Stimulated activated naive B cell treated with anti-CD40 and anti-IgM and Interleukin-4, amounts not matched to agents 10 μg/mL and 1 μg/mL and 100 μg/mL, for 72 hours (primary cell): ENCODE data around the gene PCED1B.
"Not testable (repeated sequence)": the region's sequence is repeated elsewhere in the genome, so short reads cannot be mapped to it uniquely, and the experiment has no call there.

Source experiments
- ATAC-seq, 2 donors: fragments of 150-1000 bp; cut with Tn5 transposase; replicated peaks; 2 replicates each; pipeline ENCODE4 v1.10.0; 2021; ENCODE audit warnings: moderate library complexity in 1 of 2
- DNase-seq: peaks from one replicate; pipeline ENCODE4 v3.0.0; 2021
- H3K27ac Mint-ChIP-seq: one replicate; pipeline ENCODE4 v1.8.0; 2022; ENCODE audit warnings: mild to moderate bottlenecking, mixed read lengths
- H3K27me3 Mint-ChIP-seq, 2 donors: one replicate each; pipeline ENCODE4 v1.8.0; 2022; ENCODE audit warnings: mixed read lengths in 2 of 2
- H3K36me3 Mint-ChIP-seq, 2 donors: one replicate each; pipeline ENCODE4 v1.8.0; 2022; ENCODE audit warnings: mixed read lengths in 2 of 2, mild to moderate bottlenecking in 1 of 2
- H3K4me1 Mint-ChIP-seq, 2 donors: one replicate each; pipeline ENCODE4 v1.8.0; 2022; ENCODE audit warnings: mixed read lengths in 2 of 2, mild to moderate bottlenecking in 1 of 2
- H3K4me3 Mint-ChIP-seq, 2 donors: one replicate each; pipeline ENCODE4 v1.8.0; 2022; ENCODE audit warnings: mild to moderate bottlenecking in 2 of 2, mixed read lengths in 2 of 2, moderate library complexity in 1 of 2
- H3K9me3 Mint-ChIP-seq, 2 donors: one replicate each; pipeline ENCODE4 v1.8.0; 2022; ENCODE audit warnings: mixed read lengths in 2 of 2, mild to moderate bottlenecking in 1 of 2

Gene PCED1B

GRCh38 chr12:47190905-47191304 lies 111.5 kb downstream of the PCED1B start:
- DNase-seq, result no peak
- Mint-ChIP-seq H3K27ac (peak overlapping the region; percentile 57), H3K4me3 (peak overlapping the region; percentile 5 to 61), H3K9me3 (peaks cover 3 to 6% of the 10 kb centered on the region in 2 donors), H3K27me3 (no peaks in the 10 kb centered on the region), H3K36me3 (peaks cover 30 to 36% of the 10 kb centered on the region in 2 donors), H3K4me1 (peaks cover 59 to 82% of the 10 kb centered on the region in 2 donors)
- ATAC-seq, result peak; percentile 65 to 68

DNA sequence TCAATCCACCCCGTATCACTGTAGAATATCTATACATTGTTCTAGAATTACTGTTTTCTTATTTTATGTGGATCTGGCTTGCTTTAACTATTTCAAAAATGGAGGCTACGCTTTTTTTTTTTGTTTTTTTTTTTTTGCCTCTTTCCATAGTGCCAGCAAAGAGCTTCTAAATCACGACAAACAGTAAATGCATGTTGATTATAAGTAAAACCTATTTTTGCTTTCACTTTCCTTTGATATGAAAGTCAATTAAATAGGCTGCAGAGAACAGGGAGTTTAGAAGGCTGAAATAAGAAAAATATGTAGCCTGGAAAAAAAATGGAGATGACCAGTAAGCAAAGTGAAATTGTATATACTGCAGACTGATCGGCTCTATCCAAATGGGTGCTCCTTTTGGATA lies 112.6 kb downstream of the PCED1B start:
- Mint-ChIP-seq H3K9me3 (peaks cover 3 to 6% of the 10 kb centered on the region in 2 donors), H3K36me3 (peaks cover 30 to 35% of the 10 kb centered on the region in 2 donors), H3K27ac (no peak overlapping the region), H3K27me3 (no peaks in the 10 kb centered on the region), H3K4me3 (peak overlapping the region in 1 of 2 donors; percentile 26), H3K4me1 (peaks cover 58 to 77% of the 10 kb centered on the region in 2 donors)
- ATAC-seq, result no peak
- DNase-seq, result no peak

- peaks cover 30% of the 10 kb centered on the region in 2 donors for H3K36me3 Mint-ChIP-seq
- peak overlapping the region in 1 of 2 donors; percentile 15 for H3K4me3 Mint-ChIP-seq
- peaks cover 52 to 74% of the 10 kb centered on the region in 2 donors for H3K4me1 Mint-ChIP-seq
- H3K27me3 Mint-ChIP-seq, result no peaks in the 10 kb centered on the region
- DNase-seq (no peak), ATAC-seq (no peak)
- peak overlapping the region; percentile 31 for H3K27ac Mint-ChIP-seq
- H3K9me3 Mint-ChIP-seq, result peaks cover 3 to 4% of the 10 kb centered on the region in 2 donors
Measured at GRCh38 chr12:47193066-47193465, 113.6 kb downstream of the PCED1B start.

GRCh38 chr12:47194501-47194900 lies 115.1 kb downstream of the PCED1B start:
- no peak for DNase-seq
- H3K4me1 Mint-ChIP-seq, result peaks cover 45 to 74% of the 10 kb centered on the region in 2 donors

DNA sequence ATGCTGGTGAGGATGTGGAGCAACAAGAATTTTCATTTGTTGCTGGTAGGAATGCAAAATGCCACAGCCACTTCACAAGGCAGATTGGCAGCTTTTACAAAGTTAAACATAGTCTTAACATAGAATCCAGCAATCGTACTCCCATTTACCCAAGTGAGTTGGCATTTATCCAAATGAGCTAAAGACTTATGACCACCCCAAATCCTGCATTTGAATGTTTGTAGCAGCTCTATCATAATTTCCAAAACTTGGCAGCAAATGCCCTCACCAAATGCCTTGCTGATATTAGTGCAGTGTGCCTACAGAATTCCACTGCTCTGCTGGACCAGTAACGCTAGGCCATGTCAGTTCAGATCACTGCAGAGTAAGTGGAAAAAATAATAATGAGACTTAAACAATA lies 121.0 kb downstream of the PCED1B start:
- Mint-ChIP-seq H3K4me3 (no peak overlapping the region), H3K36me3 (peaks cover 12 to 28% of the 10 kb centered on the region in 2 donors), H3K27ac (peak overlapping the region; percentile 20), H3K27me3 (no peaks in the 10 kb centered on the region), H3K9me3 (peaks cover 0 to 1% of the 10 kb centered on the region in 2 donors), H3K4me1 (peaks cover 14 to 57% of the 10 kb centered on the region in 2 donors)
- no peak for DNase-seq
- no peak for ATAC-seq

More at GRCh38 chr12:47194501-47194900, 115.1 kb downstream of the PCED1B start:
- peaks cover 3 to 4% of the 10 kb centered on the region in 2 donors for H3K9me3 Mint-ChIP-seq
- H3K36me3 Mint-ChIP-seq, result peaks cover 24 to 25% of the 10 kb centered on the region in 2 donors
- peak overlapping the region; percentile 65 for H3K27ac Mint-ChIP-seq
- H3K27me3 Mint-ChIP-seq, result no peaks in the 10 kb centered on the region
- H3K4me3 Mint-ChIP-seq, result no peak overlapping the region
- peak in 1 of 2 donors; percentile 48 for ATAC-seq

DNA sequence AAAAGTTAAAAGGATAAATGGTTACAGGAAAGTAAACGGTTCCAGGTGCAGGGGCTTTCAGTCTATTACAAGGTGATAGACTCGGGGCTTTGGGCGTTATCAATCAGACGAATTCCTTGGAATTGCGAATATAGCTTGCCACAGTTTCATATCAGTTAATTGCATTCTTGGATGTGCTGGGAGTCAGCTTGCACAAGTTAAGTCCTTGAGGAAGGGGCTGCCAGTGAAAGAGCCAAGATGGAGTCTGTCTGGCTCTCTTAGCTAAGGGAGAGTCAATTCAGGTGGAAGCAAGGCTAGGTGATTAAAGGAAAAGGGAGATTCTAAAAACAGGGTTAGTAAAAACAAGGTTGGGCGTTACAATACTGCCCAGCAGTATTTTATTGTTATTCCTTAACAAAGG lies 121.8 kb downstream of the PCED1B start:
- DNase-seq, H3K9me3 Mint-ChIP-seq, H3K4me3 Mint-ChIP-seq, H3K27me3 Mint-ChIP-seq, ATAC-seq: not testable (repeated sequence)
- Mint-ChIP-seq H3K27ac (peak overlapping the region; percentile 47), H3K36me3 (peaks cover 18 to 35% of the 10 kb centered on the region in 2 donors), H3K4me1 (peaks cover 18 to 64% of the 10 kb centered on the region in 2 donors)

GRCh38 chr12:47202176-47202575 lies 122.8 kb downstream of the PCED1B start:
- Mint-ChIP-seq H3K9me3 (peaks cover 0 to 4% of the 10 kb centered on the region in 2 donors), H3K36me3 (peaks cover 24 to 43% of the 10 kb centered on the region in 2 donors), H3K27me3 (no peaks in the 10 kb centered on the region), H3K4me1 (peaks cover 24 to 74% of the 10 kb centered on the region in 2 donors), H3K4me3 (no peak overlapping the region), H3K27ac (no peak overlapping the region)
- ATAC-seq, result no peak
- no peak for DNase-seq

- no peaks in the 10 kb centered on the region for H3K27me3 Mint-ChIP-seq
- peaks cover 32 to 57% of the 10 kb centered on the region in 2 donors for H3K36me3 Mint-ChIP-seq
- H3K4me3 Mint-ChIP-seq, result peak overlapping the region in 1 of 2 donors; percentile 1
- H3K4me1 Mint-ChIP-seq, result peaks cover 33 to 76% of the 10 kb centered on the region in 2 donors
- H3K9me3 Mint-ChIP-seq, result peaks cover 0 to 4% of the 10 kb centered on the region in 2 donors
- DNase-seq (no peak), ATAC-seq (no peak)
- peak overlapping the region; percentile 93 for H3K27ac Mint-ChIP-seq
Measured at GRCh38 chr12:47205532-47206449, 126.4 kb downstream of the PCED1B start.

- peaks cover 35 to 75% of the 10 kb centered on the region in 2 donors for H3K4me1 Mint-ChIP-seq
- H3K27me3 Mint-ChIP-seq, result no peaks in the 10 kb centered on the region
- peak overlapping the region; percentile 48 to 70 for H3K4me3 Mint-ChIP-seq
- H3K36me3 Mint-ChIP-seq, result peaks cover 32 to 59% of the 10 kb centered on the region in 2 donors
- DNase-seq (no peak), ATAC-seq (no peak)
- peak overlapping the region; percentile 93 for H3K27ac Mint-ChIP-seq
- peaks cover 0 to 4% of the 10 kb centered on the region in 2 donors for H3K9me3 Mint-ChIP-seq
Measured at GRCh38 chr12:47206450-47207339, 127.3 kb downstream of the PCED1B start.

- peak overlapping the region; percentile 93 for H3K27ac Mint-ChIP-seq
- peak overlapping the region; percentile 48 to 70 for H3K4me3 Mint-ChIP-seq
- H3K9me3 Mint-ChIP-seq, result peaks cover 1 to 4% of the 10 kb centered on the region in 2 donors
- ATAC-seq, result peak; percentile 86 to 87
- DNase-seq, result peak; percentile 65
- H3K27me3 Mint-ChIP-seq, result no peaks in the 10 kb centered on the region
- peaks cover 37 to 81% of the 10 kb centered on the region in 2 donors for H3K4me1 Mint-ChIP-seq
- H3K36me3 Mint-ChIP-seq, result peaks cover 36 to 64% of the 10 kb centered on the region in 2 donors
Measured at GRCh38 chr12:47207340-47207717, 127.9 kb downstream of the PCED1B start.

GRCh38 chr12:47207829-47208248 lies 128.4 kb downstream of the PCED1B start:
- Mint-ChIP-seq H3K27ac (peak overlapping the region; percentile 93), H3K27me3 (no peaks in the 10 kb centered on the region), H3K9me3 (peaks cover 1 to 4% of the 10 kb centered on the region in 2 donors), H3K4me1 (peaks cover 39 to 82% of the 10 kb centered on the region in 2 donors), H3K36me3 (peaks cover 36 to 67% of the 10 kb centered on the region in 2 donors), H3K4me3 (peak overlapping the region; percentile 48 to 70)
- DNase-seq (no peak), ATAC-seq (peak; percentile 84 to 86)

DNA sequence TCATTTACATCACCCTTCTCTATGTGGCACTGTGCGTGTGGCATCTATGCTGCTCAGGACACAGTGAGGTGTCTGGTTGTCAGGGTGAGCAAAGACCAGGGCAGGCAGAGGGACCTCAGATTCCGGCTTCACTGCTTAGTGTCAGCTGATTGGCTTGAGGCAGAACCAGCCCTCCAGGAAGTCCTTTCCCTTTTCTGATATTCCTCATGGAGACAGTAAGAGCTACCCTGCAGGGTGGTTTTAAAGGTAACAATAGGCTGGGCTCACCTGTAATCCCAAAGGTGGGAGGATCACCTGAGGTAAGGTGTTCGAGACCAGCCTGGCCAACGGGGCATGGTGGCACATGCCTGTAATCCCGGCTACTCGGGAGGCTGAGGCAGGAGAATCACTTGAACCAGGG lies 129.6 kb downstream of the PCED1B start:
- H3K27ac Mint-ChIP-seq, result peak overlapping the region; percentile 83
- peaks cover 1 to 4% of the 10 kb centered on the region in 2 donors for H3K9me3 Mint-ChIP-seq
- H3K4me3 Mint-ChIP-seq, result peak overlapping the region in 1 of 2 donors; percentile 70
- DNase-seq (no peak), ATAC-seq (no peak)
- H3K36me3 Mint-ChIP-seq, result peaks cover 37 to 61% of the 10 kb centered on the region in 2 donors
- H3K4me1 Mint-ChIP-seq, result peaks cover 38 to 88% of the 10 kb centered on the region in 2 donors
- H3K27me3 Mint-ChIP-seq, result no peaks in the 10 kb centered on the region

DNA sequence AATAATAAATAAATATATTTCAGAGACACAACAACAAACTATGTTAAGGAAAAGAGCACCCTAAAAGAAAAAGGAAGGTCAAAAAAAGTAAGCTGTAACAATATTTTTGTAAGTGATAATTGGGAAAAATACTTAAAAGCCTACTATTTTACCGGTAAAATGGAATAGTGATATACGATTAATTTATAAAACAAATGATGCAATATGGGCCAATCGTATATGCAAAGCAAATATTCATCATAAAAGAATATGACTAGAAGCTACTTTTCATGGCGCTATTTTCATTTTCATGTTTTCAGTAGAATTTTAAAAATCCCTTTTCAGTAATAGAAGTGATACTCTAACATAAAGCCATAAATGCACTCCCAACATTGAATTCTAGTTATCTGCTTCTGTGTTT lies 131.4 kb downstream of the PCED1B start:
- peaks cover 38 to 84% of the 10 kb centered on the region in 2 donors for H3K4me1 Mint-ChIP-seq
- no peak for DNase-seq
- ATAC-seq, result no peak
- H3K27ac Mint-ChIP-seq, result peak overlapping the region; percentile 15
- no peaks in the 10 kb centered on the region for H3K27me3 Mint-ChIP-seq
- peaks cover 0 to 1% of the 10 kb centered on the region in 2 donors for H3K9me3 Mint-ChIP-seq
- H3K36me3 Mint-ChIP-seq, result peaks cover 30 to 56% of the 10 kb centered on the region in 2 donors
- no peak overlapping the region for H3K4me3 Mint-ChIP-seq

- ATAC-seq (no peak), DNase-seq (no peak)
- Mint-ChIP-seq H3K4me1 (peaks cover 30 to 70% of the 10 kb centered on the region in 2 donors), H3K4me3 (peak overlapping the region; percentile 39 to 46), H3K27me3 (no peaks in the 10 kb centered on the region), H3K36me3 (peaks cover 26 to 60% of the 10 kb centered on the region in 2 donors), H3K9me3 (peaks cover 0 to 1% of the 10 kb centered on the region in 2 donors), H3K27ac (no peak overlapping the region)
Measured at GRCh38 chr12:47212701-47213039, 133.2 kb downstream of the PCED1B start.
